HG03135 (cell line): ENCODE results near the gene PHIP.
A peak's percentile ranks its signal among the peaks of the same experiment; 100 is the strongest.

Source experiments
- ATAC-seq: cut with Tn5 transposase; IDR thresholded peaks from one replicate; pipeline ENCODE4 v1.9.1; 2021; ENCODE audit warnings: mild to moderate bottlenecking, moderate library complexity; ENCODE audit not compliant: unreplicated experiment

The PHIP gene

DNA sequence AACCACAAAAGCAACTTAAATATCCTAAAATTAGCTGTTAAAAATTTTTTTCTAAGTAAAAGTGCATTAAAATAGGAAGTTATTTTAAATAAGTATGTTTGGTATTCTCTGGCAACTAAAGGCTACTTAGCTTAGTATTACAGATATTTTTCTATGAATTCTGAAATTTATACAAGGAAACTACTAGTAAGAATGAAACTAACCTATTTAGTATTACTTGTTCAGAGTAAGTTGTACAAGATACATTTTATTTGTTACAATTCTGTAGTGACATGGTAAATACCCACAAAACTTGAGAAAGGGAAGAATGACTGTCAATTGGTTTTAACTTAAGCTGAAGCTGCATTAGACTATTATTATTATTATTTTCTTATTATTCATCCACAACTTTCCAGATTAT is 6.5 kb downstream of the PHIP start:
- ATAC-seq = no peak

GRCh38 chr6:79070206-79070825 is 7.7 kb downstream of the PHIP start:
- ATAC-seq = peak; percentile 72

DNA sequence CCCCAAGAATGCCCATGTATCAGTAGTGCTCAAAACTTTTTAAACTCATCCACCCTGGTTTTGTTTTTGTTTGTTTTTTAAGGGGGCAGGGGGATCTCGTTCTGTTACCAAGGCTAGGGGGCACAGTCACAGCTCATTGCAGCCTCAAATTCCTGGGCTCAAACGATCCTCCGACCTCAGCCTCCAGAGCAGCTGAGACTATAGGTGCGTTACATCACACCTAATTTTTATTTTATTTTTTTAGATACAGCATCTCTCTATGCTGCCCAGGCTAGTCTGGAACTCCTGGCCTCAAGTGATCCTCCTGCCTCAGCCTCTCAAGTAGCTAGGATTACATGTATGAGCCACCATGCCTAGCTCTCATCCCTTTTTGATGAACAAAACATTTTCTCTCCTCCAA is 11.2 kb downstream of the PHIP start:
- ATAC-seq = no peak

DNA sequence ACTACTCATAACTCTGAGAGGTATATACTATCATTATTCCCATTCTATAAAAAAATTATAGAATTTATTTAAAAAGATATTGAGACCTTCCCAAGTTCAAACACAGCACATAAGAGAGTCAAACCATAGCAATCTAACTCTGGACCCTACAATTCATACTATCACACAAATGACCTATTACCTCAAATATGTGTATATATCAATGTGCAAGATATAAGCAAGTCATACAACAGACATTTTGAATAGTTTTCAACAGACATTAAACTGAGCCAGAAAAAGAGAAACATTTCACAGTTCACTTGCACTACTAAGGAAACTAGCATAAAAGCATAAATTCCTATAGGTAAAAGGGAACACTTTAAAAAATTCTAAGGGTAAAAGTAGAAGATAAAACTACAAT is 11.7 kb downstream of the PHIP start:
- no peak for ATAC-seq

- ATAC-seq = no peak
These were observed 12.8 kb downstream of the PHIP start for GRCh38 chr6:79065232-79065631.

DNA sequence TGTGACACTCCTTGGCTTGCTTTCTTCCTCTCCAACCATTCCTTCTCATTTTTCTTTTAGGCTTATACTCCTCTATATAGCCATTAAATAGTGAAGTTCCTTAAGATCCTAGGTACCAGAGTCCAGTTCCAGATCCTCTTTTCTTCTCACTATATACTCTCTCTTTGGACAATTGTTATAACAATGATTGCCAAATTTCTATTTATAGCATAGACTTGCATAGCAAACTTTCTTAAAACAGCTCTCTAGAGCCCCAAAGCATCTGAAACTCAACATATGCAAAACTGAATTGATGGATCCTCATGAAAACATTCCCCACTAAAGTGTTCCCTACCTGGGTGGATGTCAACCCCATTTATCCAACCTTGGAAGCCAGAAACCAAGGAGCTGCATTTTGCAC is 13.4 kb downstream of the PHIP start:
- peak; percentile 66 for ATAC-seq

DNA sequence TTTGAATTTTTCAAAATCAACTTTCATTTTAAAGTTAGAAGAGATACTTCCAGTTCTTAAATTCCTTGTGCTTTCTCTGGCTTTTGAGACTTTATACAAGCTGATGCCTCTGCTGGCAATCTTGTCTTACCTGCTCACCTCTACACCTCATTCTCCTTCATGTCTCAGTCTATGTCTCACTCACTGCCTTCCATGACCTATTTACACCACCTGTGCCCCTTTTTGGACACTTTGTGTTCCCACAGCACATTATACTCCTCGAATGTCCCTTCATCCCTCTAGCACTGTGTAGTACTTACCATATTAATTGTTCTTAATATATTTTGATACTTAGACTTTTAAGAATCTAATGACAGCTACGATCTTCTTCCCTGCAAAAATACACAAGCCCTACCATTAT is 15.3 kb downstream of the PHIP start:
- ATAC-seq = no peak

DNA sequence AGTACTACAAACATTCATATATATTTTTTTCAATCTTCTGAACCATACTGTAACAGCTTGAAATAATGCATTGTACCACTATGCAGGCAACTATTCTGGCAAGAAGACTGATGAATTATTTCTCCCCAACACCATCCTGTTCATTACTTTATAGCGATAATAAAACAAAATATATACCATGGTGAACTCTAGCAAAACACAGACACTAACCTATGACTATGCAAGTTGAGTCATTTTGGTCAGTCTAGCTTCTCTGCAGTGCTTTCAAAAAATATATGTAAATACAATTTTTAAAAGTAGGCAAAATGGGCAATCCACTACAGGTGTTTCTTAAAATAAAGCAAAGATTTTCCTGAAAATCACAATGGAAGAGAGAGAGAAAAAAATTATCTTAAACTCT is 20.3 kb downstream of the PHIP start:
- ATAC-seq = no peak

- no peak for ATAC-seq
These were observed 21.8 kb downstream of the PHIP start for GRCh38 chr6:79056226-79056625.

DNA sequence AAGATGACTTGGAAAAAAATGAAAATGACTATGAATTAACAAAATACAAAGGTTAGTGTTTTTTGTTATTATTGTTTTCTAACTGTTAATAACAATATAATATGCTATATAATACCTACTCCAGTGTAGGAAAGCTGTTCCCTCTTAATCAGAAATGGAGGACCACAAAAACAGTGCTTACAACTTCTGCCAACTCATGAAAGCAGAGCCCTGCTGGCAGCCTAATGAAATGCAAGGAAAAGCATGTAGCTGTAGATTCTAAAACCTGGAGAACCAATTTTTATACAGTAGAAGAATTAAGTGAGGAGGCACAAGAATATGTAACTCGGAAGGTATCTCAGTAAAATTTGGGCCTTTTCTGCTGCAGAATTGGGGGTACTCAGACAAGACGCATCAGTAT is 29.4 kb downstream of the PHIP start:
- no peak for ATAC-seq

DNA sequence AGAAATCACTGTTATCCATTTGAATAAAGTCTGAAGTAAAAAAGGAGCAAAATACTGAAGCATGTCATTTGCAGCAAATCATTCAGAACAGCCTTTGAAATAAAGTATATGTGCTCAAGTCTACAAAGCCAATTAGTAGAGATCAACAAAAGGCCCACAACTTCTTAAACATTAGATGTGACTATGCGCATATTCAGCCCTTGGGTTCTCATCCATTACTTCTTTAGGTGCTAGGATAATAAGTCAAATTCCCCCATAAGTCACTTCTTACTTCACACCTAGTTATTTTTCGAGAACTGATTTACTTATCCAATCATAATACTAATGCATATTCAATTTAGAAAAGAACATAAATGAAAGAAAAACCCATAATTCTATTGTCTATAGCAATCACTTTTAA is 31.0 kb downstream of the PHIP start:
- no peak for ATAC-seq

DNA sequence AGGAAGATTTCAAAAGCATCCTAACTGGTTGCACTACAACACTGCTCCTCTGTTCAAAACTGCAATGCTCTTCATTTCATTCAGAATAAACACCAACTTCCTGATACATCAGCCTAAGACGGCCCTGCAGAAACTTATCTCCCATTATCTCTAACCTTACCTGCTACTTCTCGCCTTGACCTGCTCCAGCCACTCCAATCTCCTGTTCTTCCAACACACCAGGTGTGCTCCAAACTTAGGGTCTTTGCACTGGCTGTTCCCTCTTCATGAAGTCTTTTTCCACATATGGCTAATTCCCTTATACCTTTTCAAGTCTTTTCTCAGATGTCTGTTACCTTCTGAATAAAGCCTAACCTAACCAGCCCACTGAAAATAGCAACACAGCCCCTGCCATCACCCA is 32.1 kb downstream of the PHIP start:
- ATAC-seq = no peak

DNA sequence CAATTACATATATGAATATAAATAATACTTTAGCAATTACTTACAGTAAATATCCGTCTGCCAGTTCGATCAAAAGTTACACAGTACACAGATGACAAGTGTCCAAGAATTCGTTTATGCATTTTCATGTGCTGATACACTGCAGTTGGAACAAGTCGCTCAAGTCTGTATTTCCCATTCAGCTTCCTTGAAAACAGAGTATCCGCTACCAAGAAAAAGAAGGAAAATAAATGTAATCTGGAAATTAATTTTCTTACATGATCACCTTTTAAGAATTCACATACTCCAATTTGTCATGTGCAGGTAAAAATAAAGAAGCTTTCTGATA is 35.3 kb downstream of the PHIP start:
- ATAC-seq = peak; percentile 34

- ATAC-seq = peak; percentile 65
These were observed 35.8 kb downstream of the PHIP start for GRCh38 chr6:79042088-79042798.

- peak; percentile 78 for ATAC-seq
These were observed 38.0 kb downstream of the PHIP start for GRCh38 chr6:79040083-79040482.

DNA sequence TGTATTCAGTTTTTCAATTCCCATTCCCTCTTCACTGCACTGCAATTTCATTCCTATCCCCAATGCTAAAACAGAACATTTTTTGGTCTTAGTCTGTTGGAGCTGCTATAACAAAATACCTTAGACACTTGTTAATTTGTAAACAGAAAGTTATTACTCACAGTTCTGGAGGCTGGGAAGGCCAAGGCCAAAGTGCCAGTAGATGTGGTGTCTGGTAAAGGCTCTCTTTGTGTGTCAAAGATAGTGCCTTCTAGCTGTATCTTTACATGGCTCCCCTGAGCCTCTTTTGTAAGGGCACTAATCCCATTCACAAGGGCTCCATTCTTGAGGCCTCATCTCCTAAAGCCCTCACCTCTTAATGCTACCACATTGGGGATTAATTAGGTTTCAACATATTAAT is 40.0 kb downstream of the PHIP start:
- ATAC-seq = no peak

GRCh38 chr6:79034865-79035264 is 43.2 kb downstream of the PHIP start:
- no peak for ATAC-seq

GRCh38 chr6:79033279-79033678 is 44.8 kb downstream of the PHIP start:
- no peak for ATAC-seq

DNA sequence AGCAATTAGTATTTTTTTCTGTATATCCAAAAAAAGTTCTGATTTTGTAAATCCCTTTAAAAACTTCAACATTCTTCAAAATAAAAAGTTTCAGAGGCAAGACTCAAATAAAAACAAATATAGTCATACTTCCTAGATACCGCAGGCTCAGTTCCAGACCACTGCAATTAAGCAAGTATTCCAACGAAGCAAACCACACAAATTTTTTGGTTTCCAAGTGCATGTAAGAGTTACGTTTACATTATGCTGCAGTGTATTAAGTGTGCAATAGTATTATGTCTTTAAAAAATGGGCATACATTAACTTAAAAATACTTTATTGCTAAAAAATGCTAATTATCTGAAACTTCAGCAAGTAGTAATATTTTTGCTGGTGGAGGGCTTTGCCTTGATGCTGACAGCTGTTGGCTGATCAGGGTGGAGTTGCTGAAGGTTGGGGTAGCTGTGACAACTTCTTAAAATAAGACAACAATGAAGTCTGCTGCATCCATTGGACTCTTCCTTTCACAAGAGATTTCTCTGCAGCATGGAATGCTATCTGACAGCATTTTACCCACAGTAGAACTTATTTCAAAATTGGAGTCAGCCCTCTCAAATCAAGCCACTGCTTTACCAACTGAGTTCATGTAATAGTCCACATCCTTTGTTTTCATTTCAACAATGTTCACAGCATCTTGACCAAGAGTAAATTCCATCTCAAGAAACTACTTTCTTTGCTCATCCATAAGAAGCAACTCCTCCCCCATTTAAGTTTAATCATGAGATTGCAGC is 46.0 kb downstream of the PHIP start:
- no peak for ATAC-seq

DNA sequence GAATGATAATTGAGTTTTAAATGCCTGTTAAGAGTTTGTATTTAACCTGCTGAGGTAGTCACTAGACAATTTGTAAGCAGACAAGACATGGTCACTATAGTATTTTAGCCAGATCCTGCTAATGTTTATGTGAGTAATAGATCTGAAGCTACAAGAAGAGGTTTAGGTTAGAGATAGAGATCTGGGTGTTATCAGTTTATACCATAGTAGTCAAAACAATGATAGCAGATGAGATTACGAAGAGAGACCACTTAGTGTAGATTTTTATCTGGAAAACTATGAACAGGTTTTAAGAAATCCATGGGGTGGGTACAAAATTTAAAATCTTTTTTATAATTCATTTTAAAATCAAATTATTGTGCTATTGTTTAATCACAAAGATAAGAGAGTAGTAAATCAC is 47.5 kb downstream of the PHIP start:
- ATAC-seq = no peak

DNA sequence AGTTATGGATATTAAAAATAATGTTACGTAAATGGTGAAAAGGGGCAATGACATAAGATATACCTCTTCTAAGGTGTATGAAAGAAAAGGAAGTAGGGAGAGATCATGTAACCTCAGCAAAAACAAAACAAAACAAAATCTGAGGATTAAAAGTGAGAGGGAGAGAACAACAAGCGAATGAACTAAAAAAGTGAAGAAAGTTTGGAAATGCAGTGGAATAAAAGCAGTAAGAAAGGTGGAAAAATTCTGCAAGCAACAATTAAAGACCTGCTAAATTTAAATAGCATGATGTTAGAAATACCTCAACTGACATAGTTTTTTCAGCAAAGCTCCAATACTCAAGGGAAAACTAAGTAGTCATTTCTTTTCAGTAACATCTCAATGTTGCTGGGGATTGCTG is 48.0 kb downstream of the PHIP start:
- ATAC-seq = no peak

DNA sequence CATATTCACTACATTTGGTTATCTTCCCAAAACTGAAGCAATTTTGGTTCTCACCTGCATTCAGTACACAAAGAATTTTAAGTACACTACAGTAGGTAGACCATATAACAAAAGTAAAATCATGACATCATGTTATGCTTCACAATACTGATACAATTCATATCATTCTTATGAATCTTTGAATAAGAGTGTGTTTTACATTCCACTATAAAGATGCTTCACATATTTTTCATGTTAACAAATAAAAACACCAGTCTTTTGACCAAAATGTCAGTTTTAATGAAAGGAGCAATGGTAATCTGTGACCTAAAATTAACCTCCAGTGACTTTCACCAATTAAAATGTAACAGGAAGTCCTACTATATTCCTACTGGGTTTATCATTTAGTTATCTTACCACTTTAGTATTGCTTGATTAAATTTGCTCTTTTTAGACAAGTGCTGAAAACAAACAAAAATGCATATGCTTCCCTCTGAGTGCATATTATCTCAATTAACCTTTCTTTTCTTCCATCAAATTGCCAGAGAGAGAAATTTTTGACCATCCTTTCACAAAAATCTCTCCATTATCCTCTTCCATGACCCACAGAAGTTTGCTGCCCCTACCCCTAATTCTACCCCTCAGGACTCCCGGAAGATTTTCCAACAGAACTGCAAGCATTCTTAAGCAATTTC is 49.3 kb downstream of the PHIP start:
- ATAC-seq = no peak
